Vagina (tissue), 2 donors: ENCODE results near the gene ZDHHC12. TPM values are rescaled to one million over a fixed set of nuclear protein-coding genes. Genes with fewer than 3 reads are reported as not detected.

Experiments used
- DNase-seq, 2 donors: peaks; one replicate each; pipeline ENCODE4 v3.0.0-alpha.2; 2017; ENCODE audit errors: extremely low spot score in 2 of 2
- H3K27ac ChIP-seq: fragments of 200-600 bp; sonication (generic); one replicate; pipeline ENCODE4 v1.5.1; 2019
- H3K27me3 ChIP-seq: fragments of 200-600 bp; sonication (generic); one replicate; pipeline ENCODE4 v1.5.1; 2019
- H3K36me3 ChIP-seq, 2 donors: fragments of 200-600 bp; sonication (generic); one replicate each; pipeline ENCODE4 v1.5.1; 2017 to 2019
- H3K4me1 ChIP-seq: fragments of 200-600 bp; sonication (generic); one replicate; pipeline ENCODE4 v1.5.1; 2019
- H3K4me3 ChIP-seq, 2 donors: fragments of 200-600 bp; sonication (generic); 1 replicate in 1 of 2; 2 replicates in 1 of 2; pipeline ENCODE4 v1.5.1; 2016 to 2019
- H3K9me3 ChIP-seq: fragments of 200-600 bp; sonication (generic); one replicate; pipeline ENCODE4 v1.5.1; 2019
- POLR2A ChIP-seq, 2 donors: fragments of 450-650 bp; IDR thresholded peaks; one replicate each; pipeline ENCODE4 v1.6.1; 2017; ENCODE audit warnings: antibody characterized with exemption in 2 of 2, mild to moderate bottlenecking in 2 of 2, moderate library complexity in 2 of 2
- POLR2AphosphoS5 ChIP-seq, 2 donors: sonication (generic); formaldehyde crosslinking; IDR thresholded peaks; one replicate each; pipeline ENCODE4 v1.9.0; 2017; ENCODE audit warnings: antibody characterized with exemption in 2 of 2, mild to moderate bottlenecking in 2 of 2, low read depth in 1 of 2; ENCODE audit not compliant: insufficient read depth in 1 of 2
- intact Hi-C: fragments of 100-400 bp; cut with DNase I; formaldehyde crosslinking; loops from one replicate; pipeline ENCODE4 v1.15.1; 2023
- total RNA-seq: library from RNA; depleted of rRNA; stranded (reverse); fragments of >200 nt; gene quantifications from one replicate; pipeline ENCODE4 v1.2.3, GENCODE V29; 2016
- TF ChIP-seq, protein P1 (sequence below), 3 experiments: fragments of 450-650 bp in 2 of 3; fragments of 200-600 bp in 1 of 3; sonication (generic) in 1 of 3; IDR thresholded peaks; one replicate each; pipeline ENCODE4 v1.5.1; 2017 to 2019; ENCODE audit warnings: antibody characterized with exemption in 3 of 3, mild to moderate bottlenecking in 2 of 3, moderate library complexity in 2 of 3

Gene ZDHHC12
- total RNA-seq, 1 donor from 2014 or later, result 19.4 TPM

DNA sequence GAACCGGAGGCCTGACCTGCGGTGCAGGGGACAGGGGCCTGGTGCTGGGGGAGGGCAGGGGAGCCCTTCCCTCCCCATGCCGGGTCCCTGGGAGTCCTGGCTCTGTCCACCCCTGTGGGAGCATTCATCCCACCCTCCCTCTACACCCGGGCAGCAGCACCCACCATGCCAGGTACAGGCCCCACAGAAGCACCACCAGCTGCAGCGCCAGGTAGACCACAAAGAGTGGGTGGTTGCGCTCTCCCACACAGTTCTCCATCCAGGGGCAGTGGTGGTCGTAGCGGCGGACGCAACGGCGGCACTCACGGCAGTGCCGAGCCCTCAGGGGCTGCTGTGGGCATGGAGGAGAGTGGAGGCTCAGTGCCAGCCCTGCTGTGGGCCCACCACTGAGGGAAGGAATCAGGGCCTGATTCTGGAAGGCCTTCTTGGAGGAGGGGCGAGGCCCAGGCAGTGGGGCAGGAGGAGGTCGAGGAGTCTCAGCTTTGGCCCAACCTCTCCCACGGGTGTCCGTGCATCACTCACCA is 2.4 kb downstream of the ZDHHC12 start:
- no peak for DNase-seq
- TF ChIP-seq, protein P1, sequence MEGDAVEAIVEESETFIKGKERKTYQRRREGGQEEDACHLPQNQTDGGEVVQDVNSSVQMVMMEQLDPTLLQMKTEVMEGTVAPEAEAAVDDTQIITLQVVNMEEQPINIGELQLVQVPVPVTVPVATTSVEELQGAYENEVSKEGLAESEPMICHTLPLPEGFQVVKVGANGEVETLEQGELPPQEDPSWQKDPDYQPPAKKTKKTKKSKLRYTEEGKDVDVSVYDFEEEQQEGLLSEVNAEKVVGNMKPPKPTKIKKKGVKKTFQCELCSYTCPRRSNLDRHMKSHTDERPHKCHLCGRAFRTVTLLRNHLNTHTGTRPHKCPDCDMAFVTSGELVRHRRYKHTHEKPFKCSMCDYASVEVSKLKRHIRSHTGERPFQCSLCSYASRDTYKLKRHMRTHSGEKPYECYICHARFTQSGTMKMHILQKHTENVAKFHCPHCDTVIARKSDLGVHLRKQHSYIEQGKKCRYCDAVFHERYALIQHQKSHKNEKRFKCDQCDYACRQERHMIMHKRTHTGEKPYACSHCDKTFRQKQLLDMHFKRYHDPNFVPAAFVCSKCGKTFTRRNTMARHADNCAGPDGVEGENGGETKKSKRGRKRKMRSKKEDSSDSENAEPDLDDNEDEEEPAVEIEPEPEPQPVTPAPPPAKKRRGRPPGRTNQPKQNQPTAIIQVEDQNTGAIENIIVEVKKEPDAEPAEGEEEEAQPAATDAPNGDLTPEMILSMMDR (IDR thresholded peaks at IDR 0.05), result no peak
- no peak overlapping the region for H3K27ac ChIP-seq
- no peaks in the 10 kb centered on the region for H3K27me3 ChIP-seq
- H3K4me1 ChIP-seq, result peaks cover 23% of the 10 kb centered on the region
- H3K9me3 ChIP-seq, result no peaks in the 10 kb centered on the region
- H3K36me3 ChIP-seq, result no peaks in the 10 kb centered on the region
- intact Hi-C loops, result no loop called here
- no peak overlapping the region for H3K4me3 ChIP-seq

DNA sequence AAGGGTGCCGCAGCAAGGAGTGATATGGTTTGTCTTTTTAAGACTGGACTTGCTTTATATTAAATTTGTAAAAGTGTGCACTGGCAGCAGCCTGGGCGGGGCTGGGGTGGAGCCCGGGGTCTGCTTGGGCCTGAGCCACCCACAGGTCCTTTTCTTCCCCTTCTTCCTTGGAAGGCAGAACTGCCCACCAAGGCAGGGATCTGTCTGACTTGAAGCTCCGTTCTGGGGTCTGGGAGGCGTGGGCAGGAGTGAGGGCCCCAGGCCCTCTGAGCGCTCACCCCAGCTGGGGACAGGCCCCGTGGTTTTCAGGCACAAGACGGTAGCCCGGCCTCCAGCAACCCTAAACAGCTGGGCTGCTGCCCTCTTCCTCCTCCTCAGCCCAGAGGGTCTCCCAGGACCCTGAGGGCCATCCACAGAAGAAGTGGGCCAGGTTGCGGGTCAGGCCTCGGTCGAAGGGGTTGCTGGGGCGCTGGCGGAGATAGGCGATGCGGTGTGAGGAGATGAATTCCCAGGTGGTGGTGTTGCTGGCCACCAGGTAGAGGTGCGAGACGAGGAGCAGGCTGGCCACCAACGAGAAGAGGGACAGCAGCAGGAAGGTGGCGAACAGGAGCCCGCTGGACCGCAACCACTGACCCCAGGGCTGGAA is 3.0 kb downstream of the ZDHHC12 start:
- no peak for TF ChIP-seq POLR2A (IDR thresholded peaks at IDR 0.05)
- Histone ChIP-seq H3K36me3 (no peaks in the 10 kb centered on the region), H3K27me3 (no peaks in the 10 kb centered on the region), H3K9me3 (no peaks in the 10 kb centered on the region), H3K27ac (no peak overlapping the region), H3K4me3 (no peak overlapping the region), H3K4me1 (peaks cover 23% of the 10 kb centered on the region)
- no peak for DNase-seq
- intact Hi-C loops, result no loop called here

DNA sequence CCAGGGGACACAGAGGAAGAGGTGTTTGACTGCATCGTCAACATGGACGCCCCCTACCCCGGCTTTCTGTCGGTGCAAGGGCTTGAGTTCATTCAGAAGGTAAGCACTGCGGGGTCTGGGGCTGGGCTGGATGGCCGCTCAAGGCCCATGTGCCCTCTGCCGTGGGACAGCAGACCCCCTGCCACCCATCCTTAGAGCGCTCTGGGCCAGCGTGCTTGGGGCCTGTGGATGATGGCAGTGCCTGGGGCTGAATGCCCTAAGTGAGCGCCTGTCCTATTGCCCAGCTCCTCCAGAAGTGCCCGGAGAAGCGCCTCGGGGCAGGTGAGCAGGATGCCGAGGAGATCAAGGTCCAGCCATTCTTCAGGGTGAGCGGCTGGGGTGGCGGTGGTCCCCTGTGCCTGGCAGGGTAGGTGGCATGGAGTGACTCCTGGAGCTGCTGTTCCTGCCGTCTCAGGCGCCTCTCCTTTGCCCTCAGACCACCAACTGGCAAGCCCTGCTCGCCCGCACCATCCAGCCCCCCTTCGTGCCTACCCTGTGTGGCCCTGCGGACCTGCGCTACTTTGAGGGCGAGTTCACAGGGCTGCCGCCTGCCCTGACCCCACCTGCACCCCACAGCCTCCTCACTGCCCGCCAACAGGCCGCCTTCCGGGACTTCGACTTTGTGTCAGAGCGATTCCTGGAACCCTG is 3.9 kb downstream of the ZDHHC12 start:
- Histone ChIP-seq H3K27me3 (no peaks in the 10 kb centered on the region), H3K36me3 (no peaks in the 10 kb centered on the region), H3K4me3 (no peak overlapping the region), H3K9me3 (no peaks in the 10 kb centered on the region), H3K27ac (no peak overlapping the region), H3K4me1 (peaks cover 21% of the 10 kb centered on the region)
- DNase-seq, result no peak
- intact Hi-C loops, result no loop called here
- TF ChIP-seq POLR2A (IDR thresholded peaks at IDR 0.05) (no peak), POLR2AphosphoS5 (IDR thresholded peaks at IDR 0.05; ENCODE audit: insufficient read depth in 1 of 2, low read depth in 1 of 2) (no peak)

DNA sequence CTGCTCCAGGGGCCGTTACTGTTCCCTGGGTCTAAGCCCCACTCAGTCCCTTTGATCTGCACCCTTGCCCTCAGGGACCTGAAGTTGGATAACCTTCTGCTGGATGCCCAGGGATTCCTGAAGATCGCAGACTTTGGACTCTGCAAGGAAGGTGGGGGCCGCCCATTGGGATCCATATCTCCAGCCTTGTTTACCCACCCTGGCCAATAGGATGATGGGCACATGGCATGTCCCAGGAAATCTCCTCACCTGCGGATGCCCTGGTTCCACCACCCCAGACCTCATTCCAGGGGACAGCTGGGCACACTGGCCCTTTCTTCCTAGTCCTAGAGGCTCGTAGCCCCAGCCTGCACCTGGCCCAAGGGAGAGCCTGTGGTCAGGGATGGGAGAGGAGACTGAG is 5.5 kb downstream of the ZDHHC12 start:
- Histone ChIP-seq H3K36me3 (no peaks in the 10 kb centered on the region), H3K27ac (no peak overlapping the region), H3K4me3 (no peak overlapping the region), H3K27me3 (no peaks in the 10 kb centered on the region), H3K9me3 (no peaks in the 10 kb centered on the region), H3K4me1 (peaks cover 10% of the 10 kb centered on the region)
- DNase-seq, result no peak
- intact Hi-C loops, result no loop called here
- TF ChIP-seq POLR2AphosphoS5 (IDR thresholded peaks at IDR 0.05; ENCODE audit: insufficient read depth in 1 of 2, low read depth in 1 of 2) (no peak), POLR2A (IDR thresholded peaks at IDR 0.05) (no peak)
- TF ChIP-seq, protein P1 (IDR thresholded peaks at IDR 0.05), result no peak

DNA sequence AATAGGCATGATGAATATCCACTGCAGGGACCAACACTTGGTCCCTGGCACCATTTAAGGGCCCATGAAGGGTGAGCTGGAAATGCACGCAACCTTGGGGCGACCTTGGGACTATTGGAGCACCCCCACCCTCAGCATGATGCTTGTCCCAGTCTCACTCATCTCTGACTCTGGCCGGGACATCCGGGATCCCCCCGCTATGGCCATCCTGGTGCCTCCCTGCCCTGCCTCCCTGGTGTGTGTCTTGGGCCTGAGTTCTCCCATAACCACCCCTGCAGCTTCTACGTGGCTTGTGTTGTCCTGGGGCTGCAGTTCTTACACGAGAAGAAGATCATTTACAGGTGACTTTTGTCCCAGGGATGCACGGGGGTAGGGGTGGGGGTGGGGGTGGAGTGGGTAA is 5.9 kb downstream of the ZDHHC12 start:
- peaks cover 6% of the 10 kb centered on the region for H3K4me1 ChIP-seq
- no peaks in the 10 kb centered on the region for H3K36me3 ChIP-seq
- peak in 1 of 2 donors; percentile 89 for DNase-seq
- intact Hi-C loops, result no loop called here
- H3K4me3 ChIP-seq, result no peak overlapping the region
- H3K27ac ChIP-seq, result no peak overlapping the region
- no peak for TF ChIP-seq POLR2AphosphoS5 (IDR thresholded peaks at IDR 0.05; ENCODE audit: insufficient read depth in 1 of 2, low read depth in 1 of 2)
- TF ChIP-seq POLR2A (IDR thresholded peaks at IDR 0.05), result no peak
- TF ChIP-seq, protein P1 (IDR thresholded peaks at IDR 0.05), result no peak
- H3K9me3 ChIP-seq, result no peaks in the 10 kb centered on the region
- H3K27me3 ChIP-seq, result no peaks in the 10 kb centered on the region
